OCI-LY1 (cell line): ENCODE data around the gene TNFAIP3.

Source experiments
- EZH2 ChIP-seq: fragments of 200-600 bp; sonication (generic), shearing (Covaris generic); IDR thresholded peaks from 2 replicates; pipeline ENCODE4 v1.8.0; 2017; ENCODE audit warnings: borderline replicate concordance, mixed run types, mild to moderate bottlenecking, antibody characterized with exemption, low read length, moderate library complexity, mixed read lengths
- TF ChIP-seq, protein P1 (sequence below): fragments of 200-600 bp; sonication (generic), shearing (Covaris generic); IDR thresholded peaks from 2 replicates; pipeline ENCODE4 v1.5.1; 2017; ENCODE audit warnings: mild to moderate bottlenecking, antibody characterized with exemption, low read length, moderate library complexity, mixed read lengths

DNA sequence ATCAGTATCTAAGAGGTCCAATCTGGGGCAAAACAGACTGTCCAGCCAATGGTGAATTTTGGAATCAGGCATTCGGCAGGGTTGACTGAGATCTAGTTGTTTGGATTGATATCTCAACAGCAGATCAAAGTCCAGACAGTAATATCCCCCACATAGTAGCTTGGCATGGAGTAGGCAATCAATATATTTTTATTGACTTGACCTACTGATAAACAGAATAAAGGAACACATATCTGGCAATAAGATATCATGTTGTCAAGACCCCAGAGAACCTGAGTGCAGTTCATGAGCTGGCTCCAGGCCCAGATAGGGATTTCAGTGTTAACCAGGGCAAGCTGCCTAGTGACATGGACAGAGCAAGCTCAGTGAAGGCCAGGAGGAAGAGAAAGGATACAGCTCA, 34.4 kb downstream of the TNFAIP3 start:
- TF ChIP-seq, protein P1, sequence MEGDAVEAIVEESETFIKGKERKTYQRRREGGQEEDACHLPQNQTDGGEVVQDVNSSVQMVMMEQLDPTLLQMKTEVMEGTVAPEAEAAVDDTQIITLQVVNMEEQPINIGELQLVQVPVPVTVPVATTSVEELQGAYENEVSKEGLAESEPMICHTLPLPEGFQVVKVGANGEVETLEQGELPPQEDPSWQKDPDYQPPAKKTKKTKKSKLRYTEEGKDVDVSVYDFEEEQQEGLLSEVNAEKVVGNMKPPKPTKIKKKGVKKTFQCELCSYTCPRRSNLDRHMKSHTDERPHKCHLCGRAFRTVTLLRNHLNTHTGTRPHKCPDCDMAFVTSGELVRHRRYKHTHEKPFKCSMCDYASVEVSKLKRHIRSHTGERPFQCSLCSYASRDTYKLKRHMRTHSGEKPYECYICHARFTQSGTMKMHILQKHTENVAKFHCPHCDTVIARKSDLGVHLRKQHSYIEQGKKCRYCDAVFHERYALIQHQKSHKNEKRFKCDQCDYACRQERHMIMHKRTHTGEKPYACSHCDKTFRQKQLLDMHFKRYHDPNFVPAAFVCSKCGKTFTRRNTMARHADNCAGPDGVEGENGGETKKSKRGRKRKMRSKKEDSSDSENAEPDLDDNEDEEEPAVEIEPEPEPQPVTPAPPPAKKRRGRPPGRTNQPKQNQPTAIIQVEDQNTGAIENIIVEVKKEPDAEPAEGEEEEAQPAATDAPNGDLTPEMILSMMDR: no peak
- no peak for TF ChIP-seq EZH2
